Loucy (cell line): Measurements from ENCODE around the gene WDR1.

Experiments
- H2AFZ ChIP-seq: fragments of 200-600 bp; sonication (generic); 2 replicates; pipeline ENCODE4 v1.6.0; 2016; ENCODE audit warnings: antibody characterized with exemption, mild to moderate bottlenecking, low read length, moderate library complexity
- H3F3A ChIP-seq: fragments of 200-600 bp; 2 replicates; pipeline ENCODE4 v1.6.0; 2016; ENCODE audit warnings: antibody characterized with exemption, low read depth, mild to moderate bottlenecking
- H3K27me3 ChIP-seq: fragments of 200-600 bp; sonication (generic); 2 replicates; pipeline ENCODE4 v1.6.1; 2014; ENCODE audit warnings: low read length, mild to moderate bottlenecking; ENCODE audit not compliant: insufficient read depth, poor library complexity, severe bottlenecking
- H3K36me3 ChIP-seq: fragments of 200-600 bp; sonication (generic); 2 replicates; pipeline ENCODE4 v1.6.1; 2016; ENCODE audit warnings: low read length; ENCODE audit not compliant: insufficient read depth
- H3K4me1 ChIP-seq: fragments of 200-600 bp; sonication (generic); 2 replicates; pipeline ENCODE4 v1.5.1; 2014; ENCODE audit warnings: low read length, mild to moderate bottlenecking; ENCODE audit not compliant: insufficient read depth, poor library complexity, severe bottlenecking
- H3K4me2 ChIP-seq: fragments of 200-600 bp; sonication (generic); 2 replicates; pipeline ENCODE4 v1.6.0; 2014; ENCODE audit warnings: antibody characterized with exemption, low read length, low read depth, mild to moderate bottlenecking; ENCODE audit not compliant: poor library complexity, severe bottlenecking
- H3K4me3 ChIP-seq: fragments of 200-600 bp; sonication (generic); 2 replicates; pipeline ENCODE4 v1.5.1; 2014; ENCODE audit warnings: low read length, mild to moderate bottlenecking, mixed read lengths; ENCODE audit not compliant: poor library complexity, severe bottlenecking
- H3K79me2 ChIP-seq: fragments of 200-600 bp; sonication (generic); 2 replicates; pipeline ENCODE4 v1.6.1; 2014; ENCODE audit warnings: low read length; ENCODE audit not compliant: insufficient read depth
- H3K9ac ChIP-seq: fragments of 200-600 bp; sonication (generic); 2 replicates; pipeline ENCODE4 v1.6.0; 2014; ENCODE audit warnings: mild to moderate bottlenecking, low read depth, low read length, moderate library complexity; ENCODE audit not compliant: poor library complexity, severe bottlenecking
- H3K9me2 ChIP-seq: fragments of 200-600 bp; sonication (generic); replicated peaks from 2 replicates; pipeline ENCODE4 v1.6.1; 2016; ENCODE audit warnings: low read depth, low read length, mixed read lengths
- H3K9me3 ChIP-seq: fragments of 200-600 bp; sonication (generic); 2 replicates; pipeline ENCODE4 v1.6.1; 2014; ENCODE audit warnings: mild to moderate bottlenecking, antibody characterized with exemption, low read length, low read depth; ENCODE audit not compliant: insufficient read depth
- H4K20me1 ChIP-seq: fragments of 200-600 bp; sonication (generic); 2 replicates; pipeline ENCODE4 v1.6.0; 2014; ENCODE audit warnings: antibody characterized with exemption, low read length, mild to moderate bottlenecking; ENCODE audit not compliant: insufficient read depth, poor library complexity, severe bottlenecking
- CTCF ChIP-seq: fragments of 200-600 bp; sonication (generic); conservative IDR thresholded peaks from 2 replicates; pipeline ENCODE4 v1.5.1; 2014; ENCODE audit warnings: mild to moderate bottlenecking, antibody characterized with exemption, low read length
- EZH2phosphoT487 ChIP-seq: fragments of 200-600 bp; IDR thresholded peaks from 2 replicates; pipeline ENCODE4 v1.6.1; 2018; ENCODE audit warnings: antibody characterized with exemption, mild to moderate bottlenecking, moderate library complexity, borderline replicate concordance

The WDR1 gene

GRCh38 chr4:10151182-10151581 is 34.6 kb upstream of the WDR1 start:
- peaks cover 11% of the 10 kb centered on the region for H3F3A ChIP-seq
- no peaks in the 10 kb centered on the region for H4K20me1 ChIP-seq
- H3K36me3 ChIP-seq = no peaks in the 10 kb centered on the region
- TF ChIP-seq CTCF (no peak), EZH2phosphoT487 (no peak)
- H3K9ac ChIP-seq = peak overlapping the region; percentile 46
- H3K4me1 ChIP-seq = peaks cover 38% of the 10 kb centered on the region
- H3K9me3 ChIP-seq = no peaks in the 10 kb centered on the region
- H3K4me3 ChIP-seq = peak overlapping the region; percentile 28
- no peaks in the 10 kb centered on the region for H3K27me3 ChIP-seq
- H2AFZ ChIP-seq = no peak overlapping the region
- no peaks in the 10 kb centered on the region for H3K79me2 ChIP-seq
- H3K9me2 ChIP-seq = no peaks in the 10 kb centered on the region
- H3K4me2 ChIP-seq = peak overlapping the region; percentile 64

GRCh38 chr4:10144966-10145365 is 28.4 kb upstream of the WDR1 start:
- H3F3A ChIP-seq = no peaks in the 10 kb centered on the region
- no peaks in the 10 kb centered on the region for H3K36me3 ChIP-seq
- H3K9ac ChIP-seq = no peak overlapping the region
- no peaks in the 10 kb centered on the region for H3K9me3 ChIP-seq
- no peak overlapping the region for H3K4me3 ChIP-seq
- no peaks in the 10 kb centered on the region for H3K9me2 ChIP-seq
- no peaks in the 10 kb centered on the region for H3K27me3 ChIP-seq
- no peak for TF ChIP-seq EZH2phosphoT487
- TF ChIP-seq CTCF = no peak
- H2AFZ ChIP-seq = no peak overlapping the region
- H3K4me1 ChIP-seq = peaks cover 4% of the 10 kb centered on the region
- no peak overlapping the region for H3K4me2 ChIP-seq
- no peaks in the 10 kb centered on the region for H4K20me1 ChIP-seq
- no peaks in the 10 kb centered on the region for H3K79me2 ChIP-seq

GRCh38 chr4:10144479-10144878 is 27.9 kb upstream of the WDR1 start:
- Histone ChIP-seq H3K9me2 (no peaks in the 10 kb centered on the region), H3K79me2 (no peaks in the 10 kb centered on the region), H3K4me2 (no peak overlapping the region), H3K9ac (no peak overlapping the region), H3K4me3 (no peak overlapping the region), H4K20me1 (no peaks in the 10 kb centered on the region), H2AFZ (no peak overlapping the region), H3K4me1 (no peaks in the 10 kb centered on the region), H3K36me3 (no peaks in the 10 kb centered on the region), H3F3A (no peaks in the 10 kb centered on the region), H3K27me3 (no peaks in the 10 kb centered on the region), H3K9me3 (no peaks in the 10 kb centered on the region)
- no peak for TF ChIP-seq EZH2phosphoT487
- TF ChIP-seq CTCF = no peak
